ENCODE results near the gene ZDHHC17.

- TF ChIP-seq CTCF (optimal IDR thresholded peaks at IDR 0.05 in 1 of 3, IDR thresholded peaks at IDR 0.05 in 1 of 3, conservative IDR thresholded peaks at IDR 0.05 in 1 of 3; ENCODE audit: extremely low read depth in 1 of 3, insufficient read depth in 2 of 3, low read length in 3 of 3) (no peak), EZH2 (IDR thresholded peaks at IDR 0.05; ENCODE audit: low read length) (no peak)
These were observed 119.9 kb downstream of the ZDHHC17 start for GRCh38 chr12:76883811-76884210.
